ENCODE data around the gene IFFO2.

DNA sequence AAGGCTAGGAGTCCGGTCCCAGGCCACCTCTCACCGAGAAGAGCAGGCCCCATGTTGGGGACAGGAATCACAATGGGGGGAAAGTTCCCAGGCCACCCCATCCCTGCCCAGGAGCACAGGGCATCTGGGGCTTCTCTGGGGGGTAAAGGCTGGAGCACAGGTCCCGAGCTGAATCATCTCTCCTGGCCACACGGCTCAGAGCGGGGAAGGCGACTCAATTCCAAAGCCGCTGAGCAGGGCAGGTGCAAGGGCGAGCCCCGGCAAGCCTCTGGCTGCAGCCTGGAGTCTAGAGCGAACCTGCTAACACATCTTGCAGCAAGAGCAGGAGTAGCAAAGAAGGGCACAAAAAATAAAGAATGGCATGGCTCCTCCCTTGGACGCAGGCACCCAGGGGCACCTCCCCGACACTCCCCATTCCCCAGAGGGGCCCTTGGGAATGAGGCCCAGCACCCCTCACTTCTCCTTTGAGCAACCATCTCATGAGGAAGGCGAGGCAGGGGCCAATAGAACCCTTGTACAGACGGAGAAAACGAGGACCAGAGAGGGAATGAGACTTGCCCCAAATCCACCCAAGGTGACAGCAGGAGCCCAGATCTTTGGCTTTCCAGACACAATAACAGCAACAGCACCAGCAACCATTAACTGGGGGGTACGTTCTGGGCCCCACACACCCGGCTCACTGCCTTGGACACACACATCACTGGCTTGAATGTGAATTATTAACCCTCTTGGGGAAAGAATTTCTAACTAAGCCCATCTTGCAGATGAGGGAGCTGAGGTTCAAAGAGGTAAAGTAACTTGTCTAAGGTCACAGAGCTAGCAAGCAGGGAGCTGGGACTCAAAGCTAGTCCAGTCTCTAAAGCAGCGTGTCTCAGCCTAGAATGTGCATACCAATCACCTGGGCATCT is 33.4 kb downstream of the IFFO2 start:
- TF ChIP-seq, protein P1, sequence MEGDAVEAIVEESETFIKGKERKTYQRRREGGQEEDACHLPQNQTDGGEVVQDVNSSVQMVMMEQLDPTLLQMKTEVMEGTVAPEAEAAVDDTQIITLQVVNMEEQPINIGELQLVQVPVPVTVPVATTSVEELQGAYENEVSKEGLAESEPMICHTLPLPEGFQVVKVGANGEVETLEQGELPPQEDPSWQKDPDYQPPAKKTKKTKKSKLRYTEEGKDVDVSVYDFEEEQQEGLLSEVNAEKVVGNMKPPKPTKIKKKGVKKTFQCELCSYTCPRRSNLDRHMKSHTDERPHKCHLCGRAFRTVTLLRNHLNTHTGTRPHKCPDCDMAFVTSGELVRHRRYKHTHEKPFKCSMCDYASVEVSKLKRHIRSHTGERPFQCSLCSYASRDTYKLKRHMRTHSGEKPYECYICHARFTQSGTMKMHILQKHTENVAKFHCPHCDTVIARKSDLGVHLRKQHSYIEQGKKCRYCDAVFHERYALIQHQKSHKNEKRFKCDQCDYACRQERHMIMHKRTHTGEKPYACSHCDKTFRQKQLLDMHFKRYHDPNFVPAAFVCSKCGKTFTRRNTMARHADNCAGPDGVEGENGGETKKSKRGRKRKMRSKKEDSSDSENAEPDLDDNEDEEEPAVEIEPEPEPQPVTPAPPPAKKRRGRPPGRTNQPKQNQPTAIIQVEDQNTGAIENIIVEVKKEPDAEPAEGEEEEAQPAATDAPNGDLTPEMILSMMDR (conservative IDR thresholded peaks at IDR 0.05) = no peak
- no peak for TF ChIP-seq EZH2 (IDR thresholded peaks at IDR 0.05; ENCODE audit: low read depth)

Data from PC-9 (cell line).